Right cardiac atrium (tissue), 5 donors: ENCODE measurements around the gene WNT7B. TPM values are rescaled to one million over a fixed set of nuclear protein-coding genes. Genes with fewer than 3 reads are reported as not detected.

Experiments
- ATAC-seq, 2 donors: fragments of 200-7000 bp; cut with Tn5 transposase; one replicate each; pipeline versions ENCODE4 v1.8.0 to v1.9.1; 2020; ENCODE audit warnings: moderate library complexity in 2 of 2, mild to moderate bottlenecking in 1 of 2
- DNase-seq, 3 donors: peaks; one replicate each; pipeline ENCODE4 v3.0.0-alpha.2; 2020
- H3K27ac ChIP-seq: one replicate; pipeline ENCODE4 v1.5.1; 2013; ENCODE audit warnings: mild to moderate bottlenecking, low read length, control low read depth, moderate library complexity
- H3K27me3 ChIP-seq: one replicate; pipeline ENCODE4 v1.6.1; 2013; ENCODE audit not compliant: control insufficient read depth, insufficient read depth
- H3K4me1 ChIP-seq: one replicate; pipeline ENCODE4 v1.6.1; 2013; ENCODE audit warnings: low read length; ENCODE audit not compliant: control insufficient read depth, insufficient read depth
- H3K4me3 ChIP-seq: one replicate; pipeline ENCODE4 v1.5.1; 2013; ENCODE audit warnings: low read length, control low read depth
- H3K9me3 ChIP-seq: one replicate; pipeline ENCODE4 v1.6.1; 2013; ENCODE audit warnings: low read length; ENCODE audit not compliant: control insufficient read depth
- WGBS: extraction: QIAGEN DNeasy Blood & Tissue Kit; methylation state at CpG from one replicate; pipeline ENCODE4 v1.1.7; 2013; 5-methylcytosine and 5-hydroxymethylcytosine counted together
- intact Hi-C, 4 donors: fragments of 100-400 bp; cut with DNase I; formaldehyde crosslinking; loops; one replicate each; pipeline versions ENCODE4 v1.11.0 to v1.14.0; 2022 to 2023
- long read RNA-seq, 4 donors: library from polyadenylated mRNA; unstranded; transcript quantifications; one replicate each; pipeline ENCODE4 v2.0.0, GENCODE V29; 2020 to 2021
- polyA plus RNA-seq: library from polyadenylated mRNA; stranded (reverse); fragments of 200-250 nt; gene quantifications from one replicate; pipeline ENCODE4 v1.2.3, GENCODE V29; 2013
- total RNA-seq, 4 donors: library from RNA; stranded (reverse); fragmentation: NEBNext Ultra II Directional; extraction: Animal tissue kit (Norgen Biotek cat#: 25700); gene quantifications; one replicate each; pipeline ENCODE4 v1.2.1, GENCODE V29; 2021
- donor health status: healthy with polysubstance abuse.
- donor health status: DM: no; HTN: yes; CAD: no.
- donor health status: DM: no; HTN: no; CAD: no.
- donor health status: DM: no; HTN: yes; CAD: no; lungs with severe emphysema.
- donor health status: DM: yes; HTN: yes; CAD: no.

Gene WNT7B
- total RNA-seq (not detected), polyA plus RNA-seq (not detected)
- long read RNA-seq, donor 1, result 0 reads
- long read RNA-seq, donor 2, result 0 reads
- long read RNA-seq, donor 3, result 0 reads
- long read RNA-seq, donor 4, result 0 reads

DNA sequence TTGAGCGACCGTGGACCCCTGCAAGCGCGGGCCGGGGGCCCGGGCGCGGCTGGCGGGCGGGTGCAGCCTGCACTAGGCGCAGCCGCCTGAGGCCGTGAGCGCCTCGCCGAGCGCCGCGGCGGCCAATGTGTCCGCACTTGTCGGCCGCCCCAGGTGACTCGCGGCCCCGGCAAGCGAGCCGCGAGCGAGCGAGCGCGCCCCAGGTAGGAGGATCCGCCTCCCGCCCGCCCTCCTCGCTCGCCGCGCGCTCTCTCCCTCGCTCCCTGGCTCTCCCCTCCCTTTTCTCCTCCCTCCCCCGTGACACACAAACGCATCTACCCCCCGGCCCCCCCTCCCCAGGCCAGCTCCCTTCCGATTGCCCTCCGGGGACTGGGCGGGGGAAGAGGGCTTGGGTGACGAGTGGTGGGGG lies at the start of gene WNT7B:
Gene WNT7B (minus strand): TSS at position 160 of the 409 bp plus-strand sequence. CDS start 408 bp downstream, outside the sequence.
- H3K4me3 ChIP-seq, result peak within 1 kb of the TSS; percentile 43
- no peak for DNase-seq
- H3K9me3 ChIP-seq, result no peaks in the 10 kb centered on the region
- intact Hi-C loops, result loop anchor here in 1 of 4 donors (2.0 kb wide), 1 partner anchor 112 kb away; no protein-coding TSS in a partner anchor
- H3K27ac ChIP-seq, result no peak within 1 kb of the TSS
- WGBS, result 1% methylated on average over 49 of the region's 49 CpGs
- no peaks in the 10 kb centered on the region for H3K27me3 ChIP-seq
- no peak for ATAC-seq
- H3K4me1 ChIP-seq, result no peaks in the 10 kb centered on the region

DNA sequence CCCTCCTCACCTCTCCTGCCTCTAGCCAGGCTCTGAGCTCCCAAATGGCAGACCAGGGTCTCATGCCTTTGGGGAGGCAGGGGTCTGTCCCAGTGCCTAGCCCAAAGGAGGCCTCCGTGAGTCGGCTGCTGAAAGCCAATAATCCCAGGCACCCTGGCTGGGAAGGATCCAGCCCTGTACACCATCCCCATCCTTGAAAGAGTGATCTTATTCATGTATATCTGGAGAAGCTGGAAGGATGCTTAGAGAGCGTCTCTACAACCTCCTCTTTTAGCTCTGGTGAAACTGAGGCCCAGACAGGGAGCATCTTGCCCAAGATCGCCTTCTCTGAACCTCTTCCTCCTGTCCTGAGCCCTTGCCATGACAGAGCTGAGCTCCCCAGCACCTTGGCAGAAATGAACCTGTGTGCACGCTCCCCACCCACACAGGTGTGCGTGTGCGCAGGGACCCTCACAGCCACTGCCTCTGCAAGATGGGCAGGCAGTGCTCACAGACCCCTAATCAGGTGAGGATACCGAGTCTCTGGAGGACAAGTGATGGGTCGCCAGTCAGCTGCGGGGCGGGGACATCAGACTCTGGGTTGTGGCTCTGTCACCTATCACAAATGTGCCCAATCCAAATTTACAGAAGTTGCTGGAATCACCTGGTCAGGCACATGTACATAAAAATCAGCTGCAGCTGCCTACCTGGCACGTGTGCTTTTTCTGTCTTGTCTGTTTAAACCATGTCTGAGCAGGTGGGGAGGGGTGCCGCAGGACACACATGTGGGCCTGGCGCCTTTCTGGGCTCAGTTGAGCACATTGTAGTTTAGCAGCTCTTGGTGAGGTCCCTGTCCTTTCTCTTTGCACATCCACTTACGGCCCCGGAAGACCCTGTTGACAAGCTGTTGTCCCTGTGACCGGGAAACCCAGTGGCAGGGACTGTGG lies 49.3 kb upstream of the WNT7B start:
- intact Hi-C loops, result no loop called here
- no peaks in the 10 kb centered on the region for H3K9me3 ChIP-seq
- no peak overlapping the region for H3K27ac ChIP-seq
- peaks cover 1% of the 10 kb centered on the region for H3K4me1 ChIP-seq
- no peak overlapping the region for H3K4me3 ChIP-seq
- WGBS, result 92% methylated on average over 17 of the region's 17 CpGs
- ATAC-seq, result peak in 1 of 2 donors; percentile 4
- DNase-seq, result peak in 2 of 3 donors; percentile 25 to 26
- no peaks in the 10 kb centered on the region for H3K27me3 ChIP-seq

DNA sequence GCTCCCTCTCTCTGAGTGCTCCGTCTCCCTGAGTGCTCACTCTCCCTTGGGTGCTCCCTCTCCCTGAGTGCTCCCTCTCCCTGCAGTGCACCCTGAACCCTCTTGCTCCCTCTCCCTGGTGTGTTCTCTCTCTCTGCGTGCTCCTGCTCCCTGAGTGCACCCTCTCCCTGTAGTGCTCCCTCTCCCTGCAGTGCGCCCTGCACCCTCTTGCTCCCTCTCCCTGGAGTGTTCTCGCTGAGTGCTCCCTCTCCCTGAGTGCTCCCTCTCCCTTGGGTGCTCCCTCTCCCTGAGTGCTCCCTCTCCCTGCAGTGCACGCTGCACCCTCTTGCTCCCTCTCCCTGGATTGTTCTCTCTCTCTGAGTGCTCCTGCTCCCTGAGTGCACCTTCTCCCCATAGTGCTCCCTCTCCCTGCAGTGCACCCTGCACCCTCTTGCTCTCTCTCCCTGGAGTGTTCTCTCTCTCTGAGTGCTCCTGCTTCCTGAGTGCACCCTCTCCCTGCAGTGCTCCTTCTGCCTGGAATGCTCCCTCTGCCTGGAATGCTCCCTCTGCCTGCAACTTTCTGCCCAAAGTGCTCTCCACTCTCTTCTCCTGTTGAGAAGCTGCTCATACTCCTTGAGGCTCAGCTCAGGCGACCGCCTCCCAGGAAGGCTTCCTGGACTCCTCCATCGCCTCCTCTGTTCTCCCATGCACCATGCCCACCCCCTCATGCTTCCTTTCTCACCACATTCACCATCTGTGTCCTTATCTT lies 48.4 kb upstream of the WNT7B start:
- intact Hi-C loops, result no loop called here
- DNase-seq (peak in 2 of 3 donors; percentile 8 to 16), ATAC-seq (no peak)
- WGBS, result 92% methylated on average over 8 of the region's 8 CpGs
- Histone ChIP-seq H3K9me3 (no peaks in the 10 kb centered on the region), H3K27me3 (no peaks in the 10 kb centered on the region), H3K4me3 (no peak overlapping the region), H3K27ac (no peak overlapping the region), H3K4me1 (peaks cover 1% of the 10 kb centered on the region)

DNA sequence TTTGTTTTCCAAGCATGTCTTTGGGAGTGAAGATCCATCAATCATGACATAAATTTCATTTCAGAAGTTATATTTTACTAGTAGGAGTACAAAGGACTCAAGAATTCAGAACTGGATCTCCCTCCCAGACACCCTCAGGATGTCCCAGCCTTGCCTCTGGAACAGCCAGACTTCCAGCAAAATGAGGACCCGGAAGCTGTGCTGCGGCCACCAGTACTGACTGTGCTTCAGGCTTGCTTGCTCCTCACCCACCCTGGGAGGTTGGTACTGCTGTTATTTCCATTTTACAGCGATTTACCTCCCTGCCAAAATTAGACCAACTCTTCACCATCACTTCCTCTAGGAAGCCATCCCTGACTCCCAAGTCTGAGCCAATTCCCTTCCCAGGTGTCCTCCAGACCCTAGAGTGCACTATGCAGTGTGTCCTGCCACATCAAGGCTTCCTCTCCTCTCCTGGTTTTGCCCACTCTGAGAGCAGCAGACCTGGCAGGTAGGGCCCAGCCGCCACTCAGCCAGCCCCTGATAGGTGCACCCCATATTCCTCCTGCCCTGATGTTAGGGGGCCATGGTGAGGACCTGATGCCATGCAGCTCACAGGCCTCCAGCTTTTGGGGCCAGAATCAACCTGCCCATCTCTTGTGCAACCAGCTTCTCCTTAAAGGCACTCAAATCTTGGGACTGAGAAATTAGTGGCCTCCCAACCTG lies 47.3 kb upstream of the WNT7B start:
- H3K27ac ChIP-seq, result no peak overlapping the region
- ATAC-seq (no peak), DNase-seq (peak in 1 of 3 donors; percentile 43)
- H3K9me3 ChIP-seq, result no peaks in the 10 kb centered on the region
- no peaks in the 10 kb centered on the region for H3K27me3 ChIP-seq
- peaks cover 1% of the 10 kb centered on the region for H3K4me1 ChIP-seq
- intact Hi-C loops, result no loop called here
- WGBS, result 84% methylated on average over 4 of the region's 4 CpGs
- no peak overlapping the region for H3K4me3 ChIP-seq

DNA sequence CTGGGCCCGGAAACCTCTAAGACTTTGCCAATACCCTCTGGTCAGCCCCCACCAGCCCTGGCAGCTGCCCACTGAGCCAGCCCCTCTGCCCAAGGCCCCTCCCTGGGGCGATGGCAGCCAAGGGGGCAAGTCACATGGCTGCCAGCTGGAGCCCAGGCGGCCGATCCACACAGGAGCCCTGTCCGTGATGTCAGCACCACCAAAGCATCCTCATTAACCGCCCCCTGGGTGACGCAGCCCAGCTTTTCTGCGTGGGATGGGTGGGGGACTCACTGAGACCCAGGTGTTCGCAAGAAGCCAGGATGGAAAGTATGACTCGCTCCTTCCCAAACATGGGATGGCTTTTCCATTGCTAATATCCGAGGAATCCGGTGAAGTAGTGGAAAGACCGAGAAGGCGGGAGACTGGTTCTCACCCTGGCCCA lies 46.6 kb upstream of the WNT7B start:
- 83% methylated on average over 14 of the region's 14 CpGs for WGBS
- Histone ChIP-seq H3K27me3 (no peaks in the 10 kb centered on the region), H3K27ac (no peak overlapping the region), H3K9me3 (no peaks in the 10 kb centered on the region), H3K4me1 (peaks cover 1% of the 10 kb centered on the region), H3K4me3 (no peak overlapping the region)
- intact Hi-C loops, result no loop called here
- DNase-seq, result peak in 2 of 3 donors; percentile 25 to 40
- peak in 1 of 2 donors; percentile 5 for ATAC-seq

DNA sequence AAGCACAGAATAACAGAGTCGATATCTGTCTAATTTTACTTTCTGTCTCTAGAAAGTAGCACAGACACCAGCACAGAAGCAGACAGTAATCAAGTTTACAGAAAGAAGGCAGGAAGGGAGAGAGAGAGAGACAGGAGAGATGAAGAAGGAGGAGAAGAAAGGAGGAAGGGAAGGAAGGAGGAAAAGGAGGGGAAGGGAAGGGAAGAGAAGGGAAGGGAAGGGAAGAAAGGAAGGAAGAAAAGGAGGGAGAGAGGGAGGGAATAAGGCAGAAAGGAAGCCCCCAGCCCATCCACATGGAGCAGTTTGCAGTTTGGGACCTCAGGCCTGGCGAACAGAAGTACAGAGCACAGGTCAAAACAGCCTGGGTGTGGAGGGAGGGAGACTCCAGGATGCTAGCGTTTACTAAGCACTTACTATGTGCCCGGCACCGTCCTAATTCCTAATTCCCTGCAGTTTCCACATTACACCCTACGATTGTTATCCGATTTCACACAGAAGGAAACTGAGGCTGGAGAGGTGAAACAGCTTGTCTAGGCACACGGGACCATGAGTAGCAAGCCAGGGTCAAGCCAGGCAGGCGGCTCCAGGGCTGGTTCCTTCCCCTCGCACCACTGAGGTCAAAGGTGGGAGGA lies 46.0 kb upstream of the WNT7B start:
- H3K4me3 ChIP-seq, result no peak overlapping the region
- H3K27ac ChIP-seq, result no peak overlapping the region

DNA sequence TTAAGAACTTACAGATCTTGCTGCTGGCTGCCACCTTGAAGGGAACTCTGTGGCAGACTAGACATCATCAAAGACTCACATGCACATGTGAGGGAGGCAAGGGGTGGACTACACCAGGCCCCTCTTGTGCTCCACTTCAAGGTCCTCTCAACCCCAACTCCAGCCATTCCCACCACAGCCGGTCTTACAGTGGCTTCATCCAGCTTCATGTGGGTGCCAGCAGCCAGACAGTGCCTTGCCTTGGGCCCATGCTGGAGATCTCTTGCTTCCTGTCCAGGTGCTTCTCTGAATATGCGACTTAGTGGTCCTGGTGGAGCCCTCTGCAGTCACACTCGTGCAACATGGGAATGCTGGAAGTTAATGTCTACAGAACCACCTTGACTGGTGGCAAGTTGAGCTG lies 44.6 kb upstream of the WNT7B start:
- no peak for ATAC-seq
- WGBS, result 83% methylated on average over 3 of the region's 3 CpGs

More for the DNA sequence above, 46.0 kb upstream of the WNT7B start:
- Histone ChIP-seq H3K9me3 (no peaks in the 10 kb centered on the region), H3K27me3 (no peaks in the 10 kb centered on the region), H3K4me1 (peaks cover 1% of the 10 kb centered on the region)
- 84% methylated on average over 10 of the region's 10 CpGs for WGBS
- no peak for ATAC-seq
- DNase-seq, result no peak
- intact Hi-C loops, result no loop called here

DNA sequence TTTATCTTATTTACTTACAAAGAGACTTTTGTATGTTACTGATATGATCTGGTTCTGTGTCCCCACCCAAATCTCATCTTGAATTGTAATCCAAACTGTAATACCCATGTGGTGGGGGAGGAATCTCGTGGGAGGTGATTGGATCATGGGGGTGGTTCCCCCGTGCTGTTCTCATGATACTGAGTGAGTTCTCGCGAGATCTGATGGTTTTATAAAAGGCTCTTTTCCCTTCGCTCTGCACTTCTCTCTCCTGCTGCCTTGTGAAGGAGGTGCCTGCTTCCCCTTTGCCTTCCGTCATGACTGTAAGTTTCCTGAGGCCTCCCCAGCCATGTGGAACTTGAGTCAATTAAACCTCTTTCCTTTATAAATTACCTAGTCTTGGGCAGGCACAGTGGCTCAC lies 42.4 kb upstream of the WNT7B start:
- DNase-seq, result peak in 2 of 3 donors; percentile 11 to 14
- WGBS, result 65% methylated on average over 6 of the region's 6 CpGs

More for the DNA sequence above, 44.6 kb upstream of the WNT7B start:
- H3K27ac ChIP-seq, result no peak overlapping the region
- no peaks in the 10 kb centered on the region for H3K4me1 ChIP-seq
- intact Hi-C loops, result no loop called here
- H3K27me3 ChIP-seq, result no peaks in the 10 kb centered on the region
- H3K9me3 ChIP-seq, result no peaks in the 10 kb centered on the region
- peak in 2 of 3 donors; percentile 12 to 31 for DNase-seq
- H3K4me3 ChIP-seq, result no peak overlapping the region

DNA sequence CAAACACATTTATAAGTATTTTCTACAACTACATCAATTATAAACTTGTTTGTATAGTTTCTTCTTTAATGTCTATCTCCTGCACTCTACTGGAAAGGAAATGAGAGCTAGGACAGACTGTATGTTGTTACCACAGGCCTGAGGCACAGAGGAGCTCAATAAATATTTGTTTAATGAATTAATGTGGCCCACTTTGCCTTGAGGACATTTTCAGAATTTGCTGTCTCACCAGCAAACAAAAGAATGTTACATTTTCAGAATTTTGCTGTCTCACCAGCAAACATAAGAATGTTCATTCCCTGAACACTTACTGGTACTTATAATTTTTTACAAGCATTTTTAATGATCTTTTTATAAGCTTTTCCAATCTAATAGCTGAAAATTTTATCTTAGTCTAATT lies 41.9 kb upstream of the WNT7B start:
- intact Hi-C loops, result no loop called here
- ATAC-seq (no peak), DNase-seq (no peak)
- H3K9me3 ChIP-seq, result no peaks in the 10 kb centered on the region
- H3K27ac ChIP-seq, result no peak overlapping the region
- H3K4me1 ChIP-seq, result no peaks in the 10 kb centered on the region
- no peak overlapping the region for H3K4me3 ChIP-seq
- H3K27me3 ChIP-seq, result no peaks in the 10 kb centered on the region

More for the DNA sequence above, 42.4 kb upstream of the WNT7B start:
- Histone ChIP-seq H3K27me3 (no peaks in the 10 kb centered on the region), H3K4me3 (no peak overlapping the region), H3K4me1 (no peaks in the 10 kb centered on the region), H3K27ac (no peak overlapping the region), H3K9me3 (no peaks in the 10 kb centered on the region)
- ATAC-seq, result no peak
- intact Hi-C loops, result no loop called here

DNA sequence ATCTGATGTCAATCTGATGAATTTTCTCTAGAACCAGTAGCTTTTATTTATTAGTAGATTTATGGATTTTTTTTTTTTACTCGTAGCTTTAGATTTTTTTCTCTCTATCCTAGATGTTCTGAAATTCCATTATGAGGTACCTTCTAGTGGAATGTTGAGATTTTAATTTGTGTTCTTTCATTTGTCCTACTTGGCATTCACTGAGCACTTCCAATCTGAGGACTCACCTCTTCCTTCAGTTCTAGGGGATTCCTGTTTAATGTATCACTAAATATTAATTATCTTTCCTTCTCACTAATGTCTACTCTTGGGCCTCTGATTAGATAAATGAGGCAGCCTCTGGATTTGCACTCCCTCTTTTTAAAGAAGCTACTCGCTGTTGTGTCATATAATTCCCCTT lies 40.2 kb upstream of the WNT7B start:
- Histone ChIP-seq H3K27me3 (no peaks in the 10 kb centered on the region), H3K4me1 (peaks cover 4% of the 10 kb centered on the region), H3K4me3 (no peak overlapping the region), H3K9me3 (no peaks in the 10 kb centered on the region), H3K27ac (no peak overlapping the region)
- WGBS, result 94% methylated on average over 2 of the region's 2 CpGs
- DNase-seq (no peak), ATAC-seq (no peak)
- intact Hi-C loops, result no loop called here
